Measurements from ENCODE around the gene CNOT1.

GRCh38 chr16:58516768-58517107, 112.9 kb downstream of the CNOT1 start:
- no peak for TF ChIP-seq CTCF (IDR thresholded peaks at IDR 0.05; ENCODE audit: poor library complexity)
- no peak for TF ChIP-seq EZH2 (IDR thresholded peaks at IDR 0.05; ENCODE audit: borderline replicate concordance)

All from hepatocyte (in vitro differentiated cells).